H9 (cell line): ENCODE results near the gene ZNF853. TPM values are rescaled to one million over a fixed set of nuclear protein-coding genes. Genes with fewer than 3 reads are reported as not detected.

ENCODE experiments used
- DNase-seq: peaks from one replicate; pipeline ENCODE4 v3.0.0-alpha.2; 2017
- H2AFZ ChIP-seq: one replicate; pipeline ENCODE4 v1.6.1; 2013; ENCODE audit warnings: mild to moderate bottlenecking, low read length, control low read depth, moderate library complexity
- H2AK5ac ChIP-seq: 2 replicates; pipeline ENCODE4 v1.6.1; 2013; ENCODE audit warnings: low read length, control low read depth, mixed read lengths; ENCODE audit not compliant: insufficient read length
- H2BK120ac ChIP-seq: one replicate; pipeline ENCODE4 v1.6.1; 2013; ENCODE audit warnings: low read depth, mild to moderate bottlenecking, low read length, control low read depth, inconsistent platforms; ENCODE audit not compliant: poor library complexity, severe bottlenecking
- H2BK12ac ChIP-seq: 2 replicates; pipeline ENCODE4 v1.6.1; 2013; ENCODE audit warnings: low read length, control low read depth, mixed read lengths, low read depth; ENCODE audit not compliant: insufficient read length
- H2BK15ac ChIP-seq: 2 replicates; pipeline ENCODE4 v1.6.1; 2013; ENCODE audit warnings: low read depth, low read length, control low read depth
- H2BK20ac ChIP-seq: one replicate; pipeline ENCODE4 v1.6.1; 2013; ENCODE audit warnings: low read depth, mild to moderate bottlenecking, low read length, control low read depth, inconsistent platforms; ENCODE audit not compliant: poor library complexity, severe bottlenecking
- H2BK5ac ChIP-seq: 2 replicates; pipeline ENCODE4 v1.6.1; 2013; ENCODE audit warnings: low read length, control low read depth, mixed read lengths; ENCODE audit not compliant: insufficient read length
- H3K14ac ChIP-seq: 2 replicates; pipeline ENCODE4 v1.6.1; 2013; ENCODE audit warnings: low read length, control low read depth; ENCODE audit not compliant: insufficient read depth
- H3K18ac ChIP-seq: 2 replicates; pipeline ENCODE4 v1.6.1; 2013; ENCODE audit warnings: low read depth, mild to moderate bottlenecking, mixed read lengths, low read length, control low read depth; ENCODE audit not compliant: insufficient read length
- H3K23ac ChIP-seq: 2 replicates; pipeline ENCODE4 v1.6.1; 2013; ENCODE audit warnings: low read length, control low read depth, mixed read lengths, low read depth; ENCODE audit not compliant: insufficient read length
- H3K23me2 ChIP-seq: 2 replicates; pipeline ENCODE4 v1.6.1; 2013; ENCODE audit warnings: low read depth, mild to moderate bottlenecking, mixed read lengths, low read length, control low read depth; ENCODE audit not compliant: insufficient read length, poor library complexity, severe bottlenecking
- H3K27ac ChIP-seq: 2 replicates; pipeline ENCODE4 v1.5.1; 2013; ENCODE audit warnings: low read length, control low read depth, mixed read lengths, low read depth; ENCODE audit not compliant: insufficient read length
- H3K27me3 ChIP-seq: 2 replicates; pipeline ENCODE4 v1.6.1; 2013; ENCODE audit warnings: low read length, control low read depth, inconsistent platforms; ENCODE audit not compliant: insufficient read depth
- H3K4ac ChIP-seq: 2 replicates; pipeline ENCODE4 v1.6.1; 2013; ENCODE audit warnings: low read depth, mild to moderate bottlenecking, control low read depth, inconsistent platforms, low read length, moderate library complexity
- H3K4me1 ChIP-seq: 2 replicates; pipeline ENCODE4 v1.6.1; 2013; ENCODE audit warnings: low read length, control low read depth, inconsistent platforms; ENCODE audit not compliant: insufficient read depth
- H3K4me2 ChIP-seq: 2 replicates; pipeline ENCODE4 v1.6.1; 2013; ENCODE audit warnings: low read length, control low read depth, mixed read lengths; ENCODE audit not compliant: insufficient read length, insufficient read depth
- H3K56ac ChIP-seq: 2 replicates; pipeline ENCODE4 v1.6.1; 2013; ENCODE audit warnings: low read depth, mild to moderate bottlenecking, mixed read lengths, low read length, control low read depth; ENCODE audit not compliant: insufficient read length
- H3K79me1 ChIP-seq: 2 replicates; pipeline ENCODE4 v1.6.1; 2013; ENCODE audit warnings: low read depth, mild to moderate bottlenecking, moderate library complexity, low read length, control low read depth, inconsistent platforms; ENCODE audit not compliant: insufficient read depth, poor library complexity, severe bottlenecking
- H3K79me2 ChIP-seq: 2 replicates; pipeline ENCODE4 v1.6.1; 2013; ENCODE audit warnings: low read length, control low read depth, inconsistent platforms; ENCODE audit not compliant: insufficient read depth
- H3K9ac ChIP-seq: 2 replicates; pipeline ENCODE4 v1.6.1; 2013; ENCODE audit warnings: low read length, control low read depth, mixed read lengths; ENCODE audit not compliant: insufficient read length; ENCODE audit errors: extremely low read depth
- H3K9me3 ChIP-seq: one replicate; pipeline ENCODE4 v1.6.1; 2013; ENCODE audit warnings: low read depth, low read length, inconsistent platforms; ENCODE audit not compliant: control insufficient read depth
- H3T11ph ChIP-seq: one replicate; pipeline ENCODE4 v1.6.1; 2013; ENCODE audit warnings: mild to moderate bottlenecking, low read length, control low read depth, inconsistent platforms
- H4K20me1 ChIP-seq: one replicate; pipeline ENCODE4 v1.6.1; 2013; ENCODE audit not compliant: control insufficient read depth, insufficient read length, insufficient read depth
- H4K5ac ChIP-seq: 2 replicates; pipeline ENCODE4 v1.6.1; 2013; ENCODE audit warnings: low read depth, mild to moderate bottlenecking, mixed read lengths, low read length, control low read depth; ENCODE audit not compliant: insufficient read length
- H4K8ac ChIP-seq: replicated peaks from 2 replicates; pipeline ENCODE4 v1.6.1; 2013; ENCODE audit warnings: low read length, control low read depth, mixed read lengths, low read depth; ENCODE audit not compliant: insufficient read length
- H4K91ac ChIP-seq: 2 replicates; pipeline ENCODE4 v1.6.1; 2013; ENCODE audit warnings: low read depth, mild to moderate bottlenecking, moderate library complexity, mixed read lengths, low read length, control low read depth; ENCODE audit not compliant: insufficient read length
- H3K27ac Mint-ChIP-seq, 3 experiments: 2 replicates in 2 of 3; 3 replicates in 1 of 3; pipeline ENCODE4 v1.8.0; 2020 to 2021; ENCODE audit warnings: mixed read lengths in 3 of 3, mild to moderate bottlenecking in 1 of 3, moderate library complexity in 1 of 3
- H3K27me3 Mint-ChIP-seq: 2 replicates; pipeline ENCODE4 v1.8.0; 2021; ENCODE audit warnings: low read depth, mild to moderate bottlenecking, moderate library complexity, mixed read lengths
- H3K36me3 Mint-ChIP-seq, 3 experiments: 2 replicates in 2 of 3; 3 replicates in 1 of 3; pipeline ENCODE4 v1.8.0; 2020 to 2021; ENCODE audit warnings: low read depth in 3 of 3, mixed read lengths in 3 of 3; ENCODE audit not compliant: insufficient read depth in 1 of 3
- H3K4me1 Mint-ChIP-seq, 2 experiments: 2 replicates each; pipeline ENCODE4 v1.8.0; 2020; ENCODE audit warnings: mixed read lengths in 2 of 2
- H3K4me3 Mint-ChIP-seq, 2 experiments: 2 replicates in 1 of 2; 3 replicates in 1 of 2; pipeline ENCODE4 v1.8.0; 2020 to 2021; ENCODE audit warnings: mild to moderate bottlenecking in 2 of 2, mixed read lengths in 2 of 2, moderate library complexity in 1 of 2
- H3K9me3 Mint-ChIP-seq, 2 experiments: 2 replicates in 1 of 2; 3 replicates in 1 of 2; pipeline ENCODE4 v1.8.0; 2020; ENCODE audit warnings: mild to moderate bottlenecking in 2 of 2, mixed read lengths in 2 of 2, moderate library complexity in 1 of 2
- CTCF ChIP-seq: fragments of 200-600 bp; sonication (generic); conservative IDR thresholded peaks from 3 replicates; pipeline ENCODE4 v1.8.0; 2021; ENCODE audit warnings: antibody characterized with exemption, mild to moderate bottlenecking
- WGBS: extraction: QIAGEN DNeasy Blood & Tissue Kit; methylation state at CpG from one replicate; pipeline ENCODE4 v1.1.7; 2013; ENCODE audit warnings: missing lambda C conversion rate, low lambda C conversion rate, mixed read lengths; ENCODE audit not compliant: insufficient read length; ENCODE audit errors: extremely low coverage; 5-methylcytosine and 5-hydroxymethylcytosine counted together
- total RNA-seq: library from RNA; stranded (reverse); gene quantifications from 2 replicates; pipeline ENCODE4 v1.2.1, GENCODE V29; 2021

Gene ZNF853
- total RNA-seq, 1 experiment from 2014 or later, result 9.6 TPM

- Mint-ChIP-seq H3K4me1 (peaks cover 0 to 2% of the 10 kb centered on the region in 2 experiments; a peak in 1 of 4 replicates), H3K27me3 (no peaks in the 10 kb centered on the region; the same call in none of the 2 replicates), H3K36me3 (peaks cover 10 to 38% (median 30%) of the 10 kb centered on the region in 3 experiments; a peak in 6 of 7 replicates), H3K4me3 (peak within 1 kb of the TSS; percentile 80 to 87), H3K27ac (peak within 1 kb of the TSS; percentile 84 to 93 (median 88); a peak in 6 of 7 replicates), H3K9me3 (no peaks in the 10 kb centered on the region)
- Histone ChIP-seq H2AFZ (no peak within 1 kb of the TSS), H2BK12ac (no peak within 1 kb of the TSS), H2BK5ac (no peak within 1 kb of the TSS), H3K14ac (peak within 1 kb of the TSS; percentile 77), H3K9me3 (no peaks in the 10 kb centered on the region), H4K20me1 (no peaks in the 10 kb centered on the region), H2BK120ac (no peak within 1 kb of the TSS), H3K4ac (no peak within 1 kb of the TSS; the same call in 1 of the 2 replicates), H2BK15ac (no peak within 1 kb of the TSS), H3K27ac (no peak within 1 kb of the TSS), H3T11ph (no peak within 1 kb of the TSS), H3K9ac (peak within 1 kb of the TSS; percentile 53), H3K56ac (no peak within 1 kb of the TSS), H4K91ac (no peak within 1 kb of the TSS), H3K79me1 (no peaks in the 10 kb centered on the region), H4K8ac (no peak within 1 kb of the TSS), H3K79me2 (no peaks in the 10 kb centered on the region), H4K5ac (no peak within 1 kb of the TSS), H3K23me2 (no peaks in the 10 kb centered on the region), H2AK5ac (no peak within 1 kb of the TSS), H3K23ac (no peak within 1 kb of the TSS), H3K27me3 (no peaks in the 10 kb centered on the region), H3K4me1 (no peaks in the 10 kb centered on the region), H2BK20ac (peak within 1 kb of the TSS; percentile 12), H3K4me2 (peak within 1 kb of the TSS; percentile 26), H3K18ac (peak within 1 kb of the TSS; percentile 36)
- WGBS, result no CpG with 5 or more reads among the region's 51 CpGs
- peak; percentile 84 for DNase-seq
- no peak for TF ChIP-seq CTCF
Observed at GRCh38 chr7:6577369-6578113, 37.9 kb upstream of the ZNF853 start, which contains the start of gene ZDHHC4. ZDHHC4 (plus strand) TSS chr7:6577454; CDS start chr7:6580562, 3,108 bp downstream.
